ENCODE results near the gene ALOX12B. TPM values are rescaled to one million over a fixed set of nuclear protein-coding genes. Genes with fewer than 3 reads are reported as not detected.
"Not testable (repeated sequence)": the region's sequence is repeated elsewhere in the genome, so short reads cannot be mapped to it uniquely, and the experiment has no call there.

ALOX12B gene
- total RNA-seq, 1 donor from 2014 or later: not detected

DNA sequence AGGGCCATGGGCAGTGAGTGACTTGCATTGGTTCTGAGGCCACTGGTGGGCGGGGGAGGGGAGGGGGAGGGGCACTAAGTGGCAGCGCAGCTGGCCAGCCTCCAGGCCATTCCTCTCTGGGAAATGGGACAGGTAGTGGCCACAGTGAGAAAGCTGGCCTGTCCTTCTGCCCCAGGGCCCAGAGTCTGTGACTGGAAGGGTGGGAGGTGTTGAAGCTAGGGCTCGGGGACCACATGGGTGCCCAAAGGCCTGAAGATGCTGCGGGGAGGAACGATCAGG is 375 bp upstream of the ALOX12B start:
- peaks cover 36 to 58% (median 52%) of the 10 kb centered on the region in 3 donors for H3K27me3 ChIP-seq (ENCODE audit: control insufficient read depth in 3 of 3, insufficient read depth in 3 of 3, low read length in 3 of 3)
- H3K4me1 ChIP-seq (ENCODE audit: control insufficient read depth in 3 of 3, insufficient read depth in 3 of 3, low read length in 3 of 3): no peaks in the 10 kb centered on the region
- no peak overlapping the region for H3K27ac ChIP-seq (ENCODE audit: low read depth, low read length)
- H3K9me3 ChIP-seq (ENCODE audit: control insufficient read depth in 3 of 3, low read length in 3 of 3): no peaks in the 10 kb centered on the region
- no peak overlapping the region for H3K9ac ChIP-seq (ENCODE audit: low read depth in 1 of 3, low read length in 3 of 3)
- H3K4me3 ChIP-seq (ENCODE audit: low read length in 3 of 3): no peak overlapping the region
- H3K36me3 ChIP-seq (ENCODE audit: control insufficient read depth in 3 of 3, insufficient read depth in 3 of 3, low read length in 3 of 3): no peaks in the 10 kb centered on the region

DNA sequence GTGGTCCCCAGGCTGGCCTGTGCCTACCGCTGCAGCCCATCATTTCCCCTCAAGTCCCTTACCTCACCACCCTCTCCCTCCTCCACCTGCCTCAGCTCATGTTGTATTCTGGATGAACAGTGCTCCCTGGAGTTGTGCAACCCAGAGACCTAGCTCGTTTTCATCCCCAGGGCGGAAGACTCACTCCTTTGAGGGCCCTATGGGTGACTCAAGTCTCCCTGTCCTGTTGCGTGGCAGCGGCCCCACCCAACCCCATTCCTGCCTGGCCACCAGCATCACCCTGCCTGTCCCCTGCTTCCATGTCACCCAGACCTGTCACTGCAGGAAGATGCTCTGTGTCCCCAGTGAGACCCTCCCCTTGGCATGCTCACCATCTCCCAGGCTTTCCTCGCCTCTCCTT is 3.3 kb downstream of the ALOX12B start:
- no peaks in the 10 kb centered on the region for H3K36me3 ChIP-seq (ENCODE audit: control insufficient read depth in 3 of 3, insufficient read depth in 3 of 3, low read length in 3 of 3)
- H3K27me3 ChIP-seq (ENCODE audit: control insufficient read depth in 3 of 3, insufficient read depth in 3 of 3, low read length in 3 of 3): peaks cover 19 to 57% (median 50%) of the 10 kb centered on the region in 3 donors
- no peak overlapping the region for H3K27ac ChIP-seq (ENCODE audit: low read depth, low read length)
- no peaks in the 10 kb centered on the region for H3K9me3 ChIP-seq (ENCODE audit: control insufficient read depth in 3 of 3, low read length in 3 of 3)
- no peak overlapping the region for H3K9ac ChIP-seq (ENCODE audit: low read depth in 1 of 3, low read length in 3 of 3)
- no peak overlapping the region for H3K4me3 ChIP-seq (ENCODE audit: low read length in 3 of 3)
- peaks cover 5 to 13% (median 9%) of the 10 kb centered on the region in 3 donors for H3K4me1 ChIP-seq (ENCODE audit: control insufficient read depth in 3 of 3, insufficient read depth in 3 of 3, low read length in 3 of 3)

DNA sequence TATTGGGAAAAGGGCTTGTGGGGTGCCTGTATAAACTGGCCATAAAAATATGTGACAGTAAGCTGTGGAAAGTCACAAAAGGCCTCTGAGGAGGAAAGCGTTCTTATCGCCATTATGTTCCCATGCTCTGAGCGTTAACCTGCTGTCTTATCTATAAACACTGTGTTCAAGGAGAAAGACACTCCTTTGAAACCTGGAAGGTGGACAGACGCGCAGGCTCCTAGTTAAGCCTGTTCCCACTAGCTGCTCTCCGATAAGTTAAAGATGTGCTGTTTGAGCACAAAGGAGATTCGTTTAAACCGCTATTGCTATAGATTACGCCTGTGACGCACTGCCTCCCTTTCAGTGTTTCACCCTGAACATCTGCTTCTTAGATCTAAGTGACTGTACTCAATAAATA is 5.2 kb downstream of the ALOX12B start:
- Histone ChIP-seq H3K4me1 (ENCODE audit: control insufficient read depth in 3 of 3, insufficient read depth in 3 of 3, low read length in 3 of 3) (peaks cover 5 to 15% (median 10%) of the 10 kb centered on the region in 3 donors), H3K27ac (ENCODE audit: low read depth, low read length) (no peak overlapping the region), H3K9ac (ENCODE audit: low read depth in 1 of 3, low read length in 3 of 3) (no peak overlapping the region), H3K9me3 (ENCODE audit: control insufficient read depth in 3 of 3, low read length in 3 of 3) (no peaks in the 10 kb centered on the region), H3K36me3 (ENCODE audit: control insufficient read depth in 3 of 3, insufficient read depth in 3 of 3, low read length in 3 of 3) (no peaks in the 10 kb centered on the region), H3K27me3 (ENCODE audit: control insufficient read depth in 3 of 3, insufficient read depth in 3 of 3, low read length in 3 of 3) (peaks cover 32 to 65% (median 58%) of the 10 kb centered on the region in 3 donors), H3K4me3 (ENCODE audit: low read length in 3 of 3) (no peak overlapping the region)

DNA sequence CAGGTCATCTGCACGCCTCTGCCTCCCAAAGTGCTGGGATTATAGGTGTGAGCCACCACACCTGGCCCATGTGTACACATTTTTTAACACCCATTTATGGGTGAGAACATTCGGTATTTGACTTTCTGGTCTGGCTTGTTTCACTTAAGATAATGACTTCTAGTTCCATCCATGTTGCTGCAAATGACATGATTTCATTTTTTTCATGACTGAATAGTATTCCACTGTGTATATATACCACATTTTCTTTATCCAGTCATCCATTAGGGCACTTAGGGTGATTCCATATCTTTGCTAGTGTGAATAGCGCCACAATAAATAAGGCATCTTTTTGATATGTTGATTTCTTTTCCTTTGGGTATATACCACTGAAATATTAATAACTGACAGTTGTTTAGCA is 5.6 kb downstream of the ALOX12B start:
- Histone ChIP-seq H3K9ac (ENCODE audit: low read depth in 1 of 3, low read length in 3 of 3) (no peak overlapping the region), H3K4me3 (ENCODE audit: low read length in 3 of 3) (no peak overlapping the region), H3K9me3 (ENCODE audit: control insufficient read depth in 3 of 3, low read length in 3 of 3) (no peaks in the 10 kb centered on the region), H3K27ac (ENCODE audit: low read depth, low read length) (no peak overlapping the region), H3K4me1 (ENCODE audit: control insufficient read depth in 3 of 3, insufficient read depth in 3 of 3, low read length in 3 of 3) (peaks cover 5 to 15% (median 10%) of the 10 kb centered on the region in 3 donors), H3K27me3 (ENCODE audit: control insufficient read depth in 3 of 3, insufficient read depth in 3 of 3, low read length in 3 of 3) (peaks cover 36 to 66% (median 62%) of the 10 kb centered on the region in 3 donors), H3K36me3 (ENCODE audit: control insufficient read depth in 3 of 3, insufficient read depth in 3 of 3, low read length in 3 of 3) (no peaks in the 10 kb centered on the region)

DNA sequence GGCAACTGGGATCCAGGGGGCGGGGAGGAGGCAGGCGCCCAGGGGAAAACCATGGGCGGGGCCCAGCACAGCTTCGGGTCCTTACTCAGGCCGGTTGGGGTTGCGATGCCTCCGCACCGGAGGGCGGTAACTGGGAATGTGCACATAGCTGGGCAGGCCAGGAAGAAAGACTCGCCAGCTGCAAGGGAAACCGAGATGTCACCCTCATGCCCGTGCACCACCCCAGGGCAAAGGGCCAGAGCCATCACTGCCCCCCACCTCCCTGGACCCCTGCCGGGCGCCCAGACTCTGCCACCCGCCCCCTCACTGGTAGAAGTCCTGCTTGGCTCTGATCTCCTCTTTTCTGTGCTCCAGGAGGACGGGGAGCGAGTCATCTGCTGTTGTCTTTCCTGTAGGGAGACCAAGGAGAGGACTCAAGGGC is 6.7 kb downstream of the ALOX12B start:
- H3K9ac ChIP-seq (ENCODE audit: low read depth in 1 of 3, low read length in 3 of 3): no peak overlapping the region
- peaks cover 43 to 68% (median 63%) of the 10 kb centered on the region in 3 donors for H3K27me3 ChIP-seq (ENCODE audit: control insufficient read depth in 3 of 3, insufficient read depth in 3 of 3, low read length in 3 of 3)

DNA sequence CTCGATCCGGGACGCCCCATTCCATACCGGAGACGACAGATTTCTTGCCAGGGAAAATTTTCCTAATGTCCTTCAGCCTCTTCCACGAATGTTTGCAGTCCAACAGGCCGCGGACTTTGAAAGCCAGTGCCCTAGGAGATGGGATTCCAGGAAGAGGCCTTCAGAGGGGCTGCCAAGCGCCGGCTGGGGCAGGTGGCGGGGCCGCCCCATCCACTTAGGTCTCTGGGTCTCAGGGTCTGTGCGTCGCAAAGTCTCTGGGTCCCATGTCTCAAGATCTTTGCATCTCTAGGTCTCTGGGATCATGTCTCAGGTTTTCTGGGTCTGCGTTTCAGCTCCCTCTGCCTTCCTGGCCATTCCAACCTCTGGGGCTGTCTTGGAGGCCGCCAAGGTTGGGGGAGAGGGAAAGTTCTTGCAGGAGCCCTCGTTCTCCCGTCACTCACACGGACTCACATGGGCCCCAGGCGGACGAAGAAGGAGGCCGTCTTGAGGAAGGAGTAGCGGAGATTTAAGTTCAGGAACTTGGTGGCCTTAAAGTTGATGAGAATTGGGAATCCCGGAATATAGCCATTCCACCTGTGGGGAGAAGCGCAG is 7.2 kb downstream of the ALOX12B start:
- H3K9me3 ChIP-seq (ENCODE audit: control insufficient read depth in 3 of 3, low read length in 3 of 3): no peaks in the 10 kb centered on the region
- peaks cover 5 to 15% (median 10%) of the 10 kb centered on the region in 3 donors for H3K4me1 ChIP-seq (ENCODE audit: control insufficient read depth in 3 of 3, insufficient read depth in 3 of 3, low read length in 3 of 3)
- no peak overlapping the region for H3K27ac ChIP-seq (ENCODE audit: low read depth, low read length)
- H3K9ac ChIP-seq (ENCODE audit: low read depth in 1 of 3, low read length in 3 of 3): peak overlapping the region in 2 of 3 donors; percentile 50 to 51
- no peaks in the 10 kb centered on the region for H3K36me3 ChIP-seq (ENCODE audit: control insufficient read depth in 3 of 3, insufficient read depth in 3 of 3, low read length in 3 of 3)
- peak overlapping the region; percentile 48 to 73 (median 66) for H3K4me3 ChIP-seq (ENCODE audit: low read length in 3 of 3)
- H3K27me3 ChIP-seq (ENCODE audit: control insufficient read depth in 3 of 3, insufficient read depth in 3 of 3, low read length in 3 of 3): peaks cover 48 to 70% (median 66%) of the 10 kb centered on the region in 3 donors

More for the DNA sequence above, 6.7 kb downstream of the ALOX12B start:
- Histone ChIP-seq H3K4me1 (ENCODE audit: control insufficient read depth in 3 of 3, insufficient read depth in 3 of 3, low read length in 3 of 3) (peaks cover 5 to 15% (median 10%) of the 10 kb centered on the region in 3 donors), H3K27ac (ENCODE audit: low read depth, low read length) (no peak overlapping the region), H3K9me3 (ENCODE audit: control insufficient read depth in 3 of 3, low read length in 3 of 3) (no peaks in the 10 kb centered on the region), H3K4me3 (ENCODE audit: low read length in 3 of 3) (no peak overlapping the region), H3K36me3 (ENCODE audit: control insufficient read depth in 3 of 3, insufficient read depth in 3 of 3, low read length in 3 of 3) (no peaks in the 10 kb centered on the region)

DNA sequence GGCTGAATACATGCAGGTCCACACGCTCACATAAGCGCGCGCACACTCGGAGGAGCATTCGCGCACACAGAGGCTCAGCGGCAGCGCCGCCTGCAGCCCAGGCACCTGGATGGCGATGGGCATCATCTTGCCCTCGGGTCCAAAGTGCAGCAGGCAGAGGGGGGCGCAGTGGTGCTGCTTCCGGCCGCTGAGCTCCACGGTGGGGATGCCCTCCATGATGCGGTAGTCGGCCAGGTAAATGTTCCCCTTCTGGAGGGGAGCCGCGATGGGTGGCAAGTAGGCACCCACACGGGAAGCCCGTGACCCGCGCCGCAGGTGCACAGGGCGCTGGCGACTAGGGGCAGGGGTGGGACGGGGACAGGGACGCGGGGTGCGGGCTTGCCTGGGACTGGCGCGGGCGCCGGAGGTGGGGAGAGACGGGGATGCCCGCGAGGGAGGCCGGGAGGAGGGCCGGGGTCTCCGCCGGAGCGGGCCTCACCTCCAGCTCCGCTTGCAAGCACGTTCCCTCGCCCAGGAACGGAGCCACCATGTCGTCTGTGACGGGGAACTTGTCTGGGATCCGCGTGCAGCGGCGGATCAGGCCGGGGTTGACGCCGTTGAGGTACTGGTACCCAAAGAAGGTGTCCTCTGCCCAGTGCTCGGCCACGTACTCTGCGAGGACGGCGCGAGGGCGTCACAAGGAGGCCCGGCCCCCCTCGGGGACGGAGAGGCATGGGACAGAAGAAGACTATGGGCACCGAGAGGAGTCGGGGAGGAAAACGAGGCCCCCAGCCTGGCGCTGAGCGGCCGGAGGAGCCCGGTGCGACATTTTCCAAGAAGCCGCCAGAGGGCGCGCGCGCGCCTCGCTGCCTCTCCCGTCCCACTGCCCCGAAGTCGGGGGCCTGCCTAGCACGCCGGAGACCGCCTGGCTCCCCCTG is 8.0 kb downstream of the ALOX12B start:
- Histone ChIP-seq H3K9me3 (ENCODE audit: control insufficient read depth in 3 of 3, low read length in 3 of 3) (no peaks in the 10 kb centered on the region), H3K9ac (ENCODE audit: low read depth in 1 of 3, low read length in 3 of 3) (peak overlapping the region; percentile 27 to 68 (median 51)), H3K4me1 (ENCODE audit: control insufficient read depth in 3 of 3, insufficient read depth in 3 of 3, low read length in 3 of 3) (peaks cover 5 to 15% (median 10%) of the 10 kb centered on the region in 3 donors), H3K27me3 (ENCODE audit: control insufficient read depth in 3 of 3, insufficient read depth in 3 of 3, low read length in 3 of 3) (peaks cover 54 to 75% (median 71%) of the 10 kb centered on the region in 3 donors), H3K4me3 (ENCODE audit: low read length in 3 of 3) (peak overlapping the region; percentile 48 to 73 (median 66)), H3K27ac (ENCODE audit: low read depth, low read length) (no peak overlapping the region), H3K36me3 (ENCODE audit: control insufficient read depth in 3 of 3, insufficient read depth in 3 of 3, low read length in 3 of 3) (no peaks in the 10 kb centered on the region)

DNA sequence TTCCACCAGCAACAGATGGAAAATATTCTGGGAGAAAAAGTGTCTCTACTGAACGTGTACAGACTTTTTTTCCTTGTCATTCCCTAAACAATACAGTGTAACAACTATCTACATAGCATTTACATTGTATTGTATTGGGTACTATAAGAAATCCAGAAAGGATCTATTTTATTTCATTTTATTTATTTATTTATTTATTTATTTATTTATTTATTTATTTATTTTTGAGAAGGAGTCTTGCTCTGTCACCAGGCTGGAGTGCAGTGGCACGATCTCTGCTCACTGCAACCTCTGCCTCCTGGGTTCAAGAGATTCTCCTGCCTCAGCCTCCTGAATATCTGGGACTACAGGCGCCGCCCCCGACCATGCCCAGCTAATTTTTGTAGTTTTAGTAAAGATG is 9.6 kb downstream of the ALOX12B start:
- not testable (repeated sequence) for H3K9ac ChIP-seq (ENCODE audit: low read depth in 1 of 3, low read length in 3 of 3); H3K27ac ChIP-seq (ENCODE audit: low read depth, low read length); H3K9me3 ChIP-seq (ENCODE audit: control insufficient read depth in 3 of 3, low read length in 3 of 3); H3K4me3 ChIP-seq (ENCODE audit: low read length in 3 of 3); H3K36me3 ChIP-seq (ENCODE audit: control insufficient read depth in 3 of 3, insufficient read depth in 3 of 3, low read length in 3 of 3)
- peaks cover 11 to 25% (median 19%) of the 10 kb centered on the region in 3 donors for H3K4me1 ChIP-seq (ENCODE audit: control insufficient read depth in 3 of 3, insufficient read depth in 3 of 3, low read length in 3 of 3)
- H3K27me3 ChIP-seq (ENCODE audit: control insufficient read depth in 3 of 3, insufficient read depth in 3 of 3, low read length in 3 of 3): peaks cover 64 to 83% (median 78%) of the 10 kb centered on the region in 3 donors

DNA sequence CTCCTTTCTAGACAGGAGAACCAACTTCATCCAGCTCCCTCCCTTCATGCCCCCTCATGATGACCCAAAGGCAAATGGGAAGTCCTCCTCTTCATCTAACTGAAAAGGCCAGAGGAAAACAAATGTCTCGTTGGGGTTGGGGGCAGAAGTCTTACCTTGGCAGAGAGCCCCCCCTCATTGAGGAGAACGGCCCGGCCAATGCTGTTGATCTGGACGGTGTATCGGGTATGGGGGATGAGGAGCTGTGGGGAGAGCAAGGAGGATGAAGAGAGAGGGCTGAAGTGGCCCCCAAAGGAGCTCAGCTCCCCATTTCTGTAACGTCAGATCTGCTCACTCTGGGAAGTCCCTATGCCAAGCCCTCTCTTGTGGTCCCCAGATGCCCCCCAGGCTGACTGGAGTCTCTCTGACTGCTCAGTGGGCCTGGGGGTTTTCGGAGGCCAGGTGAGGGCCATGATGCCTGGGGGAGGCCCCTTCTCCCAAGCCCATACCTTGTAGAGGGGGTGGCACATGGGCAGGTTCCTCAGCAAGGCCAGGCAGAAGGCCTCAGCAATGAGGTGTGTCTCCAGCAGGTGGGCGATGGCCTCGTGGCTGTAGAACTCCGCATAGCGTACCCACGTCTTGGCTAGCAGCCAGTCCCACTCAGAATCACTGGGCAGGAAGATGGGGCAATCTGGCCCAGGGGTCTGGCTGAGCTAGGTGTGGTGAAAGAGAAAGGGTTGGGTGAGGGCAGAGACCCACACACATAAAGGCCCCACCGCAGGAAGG is 10.8 kb downstream of the ALOX12B start:
- H3K4me3 ChIP-seq (ENCODE audit: low read length in 3 of 3): no peak overlapping the region
- no peak overlapping the region for H3K9ac ChIP-seq (ENCODE audit: low read depth in 1 of 3, low read length in 3 of 3)
- H3K27me3 ChIP-seq (ENCODE audit: control insufficient read depth in 3 of 3, insufficient read depth in 3 of 3, low read length in 3 of 3): peaks cover 69 to 85% (median 80%) of the 10 kb centered on the region in 3 donors
- no peaks in the 10 kb centered on the region for H3K36me3 ChIP-seq (ENCODE audit: control insufficient read depth in 3 of 3, insufficient read depth in 3 of 3, low read length in 3 of 3)
- peaks cover 13 to 33% (median 26%) of the 10 kb centered on the region in 3 donors for H3K4me1 ChIP-seq (ENCODE audit: control insufficient read depth in 3 of 3, insufficient read depth in 3 of 3, low read length in 3 of 3)
- H3K27ac ChIP-seq (ENCODE audit: low read depth, low read length): no peak overlapping the region
- no peaks in the 10 kb centered on the region for H3K9me3 ChIP-seq (ENCODE audit: control insufficient read depth in 3 of 3, low read length in 3 of 3)

All from skeletal muscle tissue (tissue), 4 donors.